SK-N-SH (cell line): ENCODE data around the gene CACNA1H. TPM values are rescaled to one million over a fixed set of nuclear protein-coding genes. Genes with fewer than 3 reads are reported as not detected.

ENCODE experiments used
- CTCF ChIA-PET: fragments of 300-600, 350-600 bp; formaldehyde crosslinking; extraction: SDS; loops from one replicate; lab custom pipeline; 2021; lab: Yijun Ruan, JAX
- POLR2A ChIA-PET: fragments of 350-600 bp; sonication (Branson Sonifier 250); formaldehyde crosslinking; extraction: SDS; loops from one replicate; lab custom pipeline; 2020; ENCODE audit warnings: antibody characterized with exemption, inconsistent platforms; lab: Yijun Ruan, JAX
- DNase-seq: peaks from one replicate; pipeline ENCODE4 v3.0.0; 2012
- H2AFZ ChIP-seq: fragments of 200-600 bp; sonication (generic); 2 replicates; pipeline ENCODE4 v1.8.1; 2016; ENCODE audit warnings: antibody characterized with exemption, mild to moderate bottlenecking, low read depth
- H3F3A ChIP-seq: fragments of 200-600 bp; sonication (generic); replicated peaks from 2 replicates; pipeline ENCODE3; 2016; ENCODE audit warnings: antibody characterized with exemption, mild to moderate bottlenecking; ENCODE audit not compliant: insufficient read depth
- H3K27ac ChIP-seq, 2 experiments: fragments of 200-500 bp in 1 of 2; fragments of 200-600 bp in 1 of 2; sonication (Bioruptor generic) in 1 of 2; sonication (generic), shearing (Covaris generic) in 1 of 2; 2 replicates each; pipeline versions ENCODE4 v1.5.1 to v1.6.1; 2014 to 2016; ENCODE audit warnings: low read depth in 2 of 2, inconsistent platforms in 1 of 2, low read length in 1 of 2, mild to moderate bottlenecking in 1 of 2, mixed read lengths in 1 of 2
- H3K27me3 ChIP-seq: fragments of 200-600 bp; sonication (generic), shearing (Covaris generic); 2 replicates; pipeline ENCODE4 v1.6.1; 2016; ENCODE audit warnings: mixed run types; ENCODE audit not compliant: insufficient read depth
- H3K36me3 ChIP-seq, 2 experiments: fragments of 200-500 bp in 1 of 2; fragments of 200-600 bp in 1 of 2; sonication (Bioruptor generic) in 1 of 2; sonication (generic) in 1 of 2; replicated peaks in 1 of 2; 2 replicates each; pipeline versions ENCODE3 to v1.5.1; 2014 to 2016; ENCODE audit warnings: low read length in 1 of 2, mild to moderate bottlenecking in 1 of 2; ENCODE audit not compliant: insufficient read depth in 2 of 2, control insufficient read depth in 1 of 2
- H3K4me1 ChIP-seq, 2 experiments: fragments of 200-500 bp in 1 of 2; fragments of 200-600 bp in 1 of 2; sonication (Bioruptor generic) in 1 of 2; sonication (generic), shearing (Covaris generic) in 1 of 2; 2 replicates each; pipeline versions ENCODE4 v1.5.1 to v1.6.1; 2014 to 2016; ENCODE audit warnings: low read depth in 1 of 2, low read length in 1 of 2, mixed run types in 1 of 2; ENCODE audit not compliant: insufficient read depth in 2 of 2, control insufficient read depth in 1 of 2
- H3K4me2 ChIP-seq: fragments of 200-600 bp; sonication (generic), shearing (Covaris generic); 2 replicates; pipeline ENCODE4 v1.6.1; 2017; ENCODE audit warnings: mixed run types
- H3K4me3 ChIP-seq, 2 experiments: fragments of 200-500 bp in 1 of 2; fragments of 200-600 bp in 1 of 2; sonication (Bioruptor generic) in 1 of 2; sonication (generic), shearing (Covaris generic) in 1 of 2; 2 replicates each; pipeline versions ENCODE4 v1.5.1 to v1.8.1; 2014 to 2016; ENCODE audit warnings: low read depth in 2 of 2, inconsistent platforms in 1 of 2, low read length in 1 of 2, mild to moderate bottlenecking in 1 of 2, mixed read lengths in 1 of 2, moderate library complexity in 1 of 2
- H3K79me2 ChIP-seq: fragments of 200-600 bp; sonication (generic); 2 replicates; pipeline ENCODE4 v1.8.1; 2017; ENCODE audit warnings: mild to moderate bottlenecking; ENCODE audit not compliant: insufficient read depth
- H3K9ac ChIP-seq: fragments of 200-600 bp; sonication (generic); 2 replicates; pipeline ENCODE4 v1.6.1; 2017; ENCODE audit warnings: mixed run types
- H3K9me2 ChIP-seq: fragments of 200-600 bp; sonication (generic); 2 replicates; pipeline ENCODE4 v1.6.1; 2017; ENCODE audit warnings: mixed run types
- H3K9me3 ChIP-seq: fragments of 200-600 bp; sonication (generic); 2 replicates; pipeline ENCODE4 v1.6.1; 2017; ENCODE audit warnings: mixed run types, mild to moderate bottlenecking, moderate library complexity
- H4K20me1 ChIP-seq: fragments of 200-600 bp; sonication (generic); 2 replicates; pipeline ENCODE4 v1.6.1; 2017; ENCODE audit warnings: mild to moderate bottlenecking, mixed run types; ENCODE audit not compliant: insufficient read depth
- ELF1 ChIP-seq: IDR thresholded peaks from 2 replicates; pipeline ENCODE4 v1.4.0; 2012
- EP300 ChIP-seq, 2 experiments: IDR thresholded peaks; 2 replicates each; pipeline versions ENCODE4 v1.4.0 to v1.6.1; 2012; ENCODE audit warnings: borderline replicate concordance in 1 of 2, low read depth in 1 of 2, low read length in 1 of 2
- EZH2phosphoT487 ChIP-seq: fragments of 200-600 bp; sonication (generic); IDR thresholded peaks from 2 replicates; pipeline ENCODE4 v1.6.1; 2017; ENCODE audit warnings: low read depth, mixed run types, mild to moderate bottlenecking, antibody characterized with exemption, moderate library complexity, borderline replicate concordance
- FOXJ3 ChIP-seq: sonication (generic); formaldehyde crosslinking; IDR thresholded peaks from 2 replicates; pipeline ENCODE4 v1.5.1; 2020; ENCODE audit warnings: mild to moderate bottlenecking, missing genetic modification reagents
- GATA2 ChIP-seq: sonication (generic); formaldehyde crosslinking; IDR thresholded peaks from 2 replicates; pipeline ENCODE4 v1.5.0; 2020; ENCODE audit warnings: mild to moderate bottlenecking, missing genetic modification reagents
- MXI1 ChIP-seq: IDR thresholded peaks from 2 replicates; pipeline ENCODE4 v1.6.1; 2012; ENCODE audit warnings: mild to moderate bottlenecking, low read depth, low read length, improper control_type of control experiment
- NFIC ChIP-seq: IDR thresholded peaks from 2 replicates; pipeline ENCODE4 v1.4.0; 2012; ENCODE audit warnings: borderline replicate concordance
- POLR2AphosphoS5 ChIP-seq: IDR thresholded peaks from 2 replicates; pipeline ENCODE4 v1.6.1; 2012; ENCODE audit warnings: low read depth, low read length
- RAD21 ChIP-seq: IDR thresholded peaks from 2 replicates; pipeline ENCODE4 v1.6.1; 2012; ENCODE audit warnings: mild to moderate bottlenecking, low read length
- REST ChIP-seq: IDR thresholded peaks from 2 replicates; pipeline ENCODE4 v1.6.1; 2012; ENCODE audit warnings: mild to moderate bottlenecking, low read depth, low read length, moderate library complexity
- RFX5 ChIP-seq: IDR thresholded peaks from 2 replicates; pipeline ENCODE4 v1.6.1; 2012; ENCODE audit warnings: mild to moderate bottlenecking, improper control_type of control experiment, low read length
- SMC3 ChIP-seq: IDR thresholded peaks from 2 replicates; pipeline ENCODE4 v1.6.1; 2012; ENCODE audit warnings: low read depth, low read length, improper control_type of control experiment
- USF1 ChIP-seq: IDR thresholded peaks from 2 replicates; pipeline ENCODE4 v1.4.0; 2012; ENCODE audit warnings: low read depth, borderline replicate concordance
- USF2 ChIP-seq: fragments of 150-350 bp; IDR thresholded peaks from 2 replicates; pipeline ENCODE4 v1.6.1; 2017; ENCODE audit warnings: antibody characterized with exemption, low read length, low read depth, borderline replicate concordance
- YY1 ChIP-seq: IDR thresholded peaks from 2 replicates; pipeline ENCODE4 v1.4.0; 2012; ENCODE audit warnings: low read depth, mild to moderate bottlenecking
- ZBTB33 ChIP-seq: IDR thresholded peaks from 2 replicates; pipeline ENCODE4 v1.4.0; 2012; ENCODE audit warnings: low read depth, borderline replicate concordance
- WGBS: methylation state at CpG from one replicate; pipeline ENCODE4 v1.1.6; 2017; ENCODE audit warnings: low lambda C conversion rate; 5-methylcytosine and 5-hydroxymethylcytosine counted together
- polyA plus RNA-seq, 3 experiments: library from polyadenylated mRNA; depleted of rRNA; stranded (reverse); fragments of >200 nt; gene quantifications; 2 replicates each; pipeline ENCODE4 v1.2.3, GENCODE V29; 2012

The CACNA1H gene
- polyA plus RNA-seq, 1 of the 3 experiments (the other 2 are of a cell fraction), result not detected

GRCh38 chr16:1176280-1176897 is 23.5 kb downstream of the CACNA1H start (continued):
- no peak for TF ChIP-seq REST

- ChIA-PET CTCF (interaction anchor here (1.2 kb wide), 2 partner anchors 16 to 71 kb away, joined by 3 read pairs; no protein-coding TSS in a partner anchor), POLR2A (no interaction called here)
- DNase-seq, result no peak
Observed at GRCh38 chr16:1177053-1177452, 24.1 kb downstream of the CACNA1H start.

GRCh38 chr16:1177750-1178149 is 24.8 kb downstream of the CACNA1H start:
- no peak overlapping the region for H2AFZ ChIP-seq
- no peaks in the 10 kb centered on the region for H3K79me2 ChIP-seq
- no peak overlapping the region for H3K4me3 ChIP-seq
- no peaks in the 10 kb centered on the region for H3K9me2 ChIP-seq
- peaks cover 51% of the 10 kb centered on the region for H3K27me3 ChIP-seq
- WGBS, result 34% methylated on average over 12 of the region's 13 CpGs
- H3K9me3 ChIP-seq, result no peaks in the 10 kb centered on the region
- H3K4me1 ChIP-seq, result peaks cover 0 to 12% of the 10 kb centered on the region in 2 experiments; a peak in 2 of 4 replicates
- H3F3A ChIP-seq, result no peaks in the 10 kb centered on the region
- no peak overlapping the region for H3K9ac ChIP-seq
- ChIA-PET POLR2A (no interaction called here), CTCF (interaction anchor here (1.2 kb wide), 1 partner anchor 15 kb away, joined by 3 read pairs; no protein-coding TSS in a partner anchor)
- no peak overlapping the region for H3K27ac ChIP-seq
- H3K4me2 ChIP-seq, result no peak overlapping the region
- TF ChIP-seq ZBTB33 (no peak), EP300 (IDR thresholded peaks at IDR 0.05; ENCODE audit: borderline replicate concordance in 1 of 2, low read depth in 1 of 2, low read length in 1 of 2) (no peak), RAD21 (no peak), USF1 (no peak), NFIC (no peak), POLR2AphosphoS5 (no peak), YY1 (no peak), MXI1 (no peak), FOXJ3 (CRISPR knock-in tag) (no peak)
- 0 out of 2 replicates have a peak, but pooled peaks cover 3% of the 10 kb centered on the region for H4K20me1 ChIP-seq
- no peak for DNase-seq
- H3K36me3 ChIP-seq, result no peaks in the 10 kb centered on the region

More at GRCh38 chr16:1177053-1177452, 24.1 kb downstream of the CACNA1H start:
- Histone ChIP-seq H3K4me1 (peaks cover 0 to 5% of the 10 kb centered on the region in 2 experiments; a peak in 1 of 4 replicates), H3K9me2 (no peaks in the 10 kb centered on the region), H3K27ac (no peak overlapping the region), H3K4me3 (no peak overlapping the region), H2AFZ (no peak overlapping the region), H3K9me3 (no peaks in the 10 kb centered on the region), H4K20me1 (0 out of 2 replicates have a peak, but pooled peaks cover 3% of the 10 kb centered on the region), H3K27me3 (peaks cover 58% of the 10 kb centered on the region), H3K36me3 (no peaks in the 10 kb centered on the region), H3K9ac (no peak overlapping the region), H3K4me2 (no peak overlapping the region), H3K79me2 (no peaks in the 10 kb centered on the region), H3F3A (no peaks in the 10 kb centered on the region)
- 52% methylated on average over 13 of the region's 19 CpGs for whole genome bisulfite sequencing
- TF ChIP-seq GATA2 (no peak), RAD21 (no peak), EZH2phosphoT487 (no peak), SMC3 (no peak), USF2 (no peak), ELF1 (no peak), RFX5 (no peak)
